K562 (cell line): ENCODE measurements around the gene KCNIP2. TPM values are rescaled to one million over a fixed set of nuclear protein-coding genes. Genes with fewer than 3 reads are reported as not detected.
A peak's percentile ranks its signal among the peaks of the same experiment; 100 is the strongest.

Experiments used
- BRD4 ChIP-seq: fragments of 200-600 bp; sonication (generic); IDR thresholded peaks from 2 replicates; pipeline ENCODE4 v1.6.1; 2017; ENCODE audit warnings: inconsistent platforms
- CCAR2 ChIP-seq: fragments of 200-400 bp; formaldehyde crosslinking; IDR thresholded peaks from 2 replicates; pipeline ENCODE4 v1.6.1; 2017; ENCODE audit warnings: mild to moderate bottlenecking, low read depth, low read length
- CHD1 ChIP-seq: fragments of 200-600 bp; sonication (generic); IDR thresholded peaks from one replicate; pipeline ENCODE4 v1.6.1; 2012; ENCODE audit warnings: mild to moderate bottlenecking, moderate library complexity, low read length, inconsistent platforms
- DPF2 ChIP-seq: fragments of 450-650 bp; IDR thresholded peaks from 2 replicates; pipeline ENCODE4 v1.6.1; 2016
- EGR1 ChIP-seq: fragments of 450-650 bp; conservative IDR thresholded peaks from 2 replicates; pipeline ENCODE4 v1.6.1; 2017; ENCODE audit warnings: mild to moderate bottlenecking
- HLTF ChIP-seq: fragments of 450-650 bp; IDR thresholded peaks from 2 replicates; pipeline ENCODE4 v1.6.1; 2016
- MAFK ChIP-seq: IDR thresholded peaks from 2 replicates; pipeline ENCODE4 v1.6.1; 2011; ENCODE audit warnings: low read length, improper control_type of control experiment
- NFIC ChIP-seq: fragments of 450-650 bp; IDR thresholded peaks from 2 replicates; pipeline ENCODE4 v1.6.1; 2017; ENCODE audit warnings: mild to moderate bottlenecking, inconsistent platforms
- NR4A1 ChIP-seq, 2 experiments: fragments of 250-450 bp in 1 of 2; fragments of 450-650 bp in 1 of 2; sonication (Bioruptor Pico) in 1 of 2; IDR thresholded peaks; 2 replicates each; pipeline versions ENCODE4 v1.4.0 to v1.6.1; 2016 to 2020; ENCODE audit warnings: mild to moderate bottlenecking in 2 of 2, missing compliant biosample characterization in 1 of 2, missing genetic modification characterization in 1 of 2, moderate library complexity in 1 of 2
- PCBP2 ChIP-seq: fragments of 200-400 bp; formaldehyde crosslinking; IDR thresholded peaks from 2 replicates; pipeline ENCODE4 v1.6.1; 2018; ENCODE audit warnings: low read length, low read depth, mild to moderate bottlenecking, moderate library complexity; ENCODE audit not compliant: poor library complexity, severe bottlenecking
- POU5F1 ChIP-seq: fragments of 150-350 bp; IDR thresholded peaks from 2 replicates; pipeline ENCODE4 v1.6.1; 2014; ENCODE audit warnings: borderline replicate concordance, low read length, low read depth, mild to moderate bottlenecking; ENCODE audit not compliant: partially characterized antibody
- PTBP1 ChIP-seq: fragments of 200-400 bp; formaldehyde crosslinking; IDR thresholded peaks from 2 replicates; pipeline ENCODE4 v1.6.1; 2017; ENCODE audit warnings: low read depth, low read length
- RAD51 ChIP-seq: fragments of 450-650 bp; IDR thresholded peaks from 2 replicates; pipeline ENCODE4 v1.7.1; 2016; ENCODE audit warnings: low read depth, mild to moderate bottlenecking, borderline replicate concordance
- TCF3 ChIP-seq: sonication (generic); formaldehyde crosslinking; IDR thresholded peaks from 2 replicates; pipeline ENCODE4 v1.4.0; 2020; ENCODE audit warnings: mild to moderate bottlenecking, missing genetic modification reagents
- TEAD2 ChIP-seq: fragments of 450-650 bp; IDR thresholded peaks from 2 replicates; pipeline ENCODE4 v1.6.1; 2016; ENCODE audit warnings: missing genetic modification characterization, control low read depth, missing compliant biosample characterization
- ZNF146 ChIP-seq: IDR thresholded peaks from one replicate; pipeline ENCODE4 v1.6.1; 2018; ENCODE audit warnings: missing compliant biosample characterization; ENCODE audit not compliant: unreplicated experiment
- polyA plus RNA-seq, 8 experiments: library from polyadenylated mRNA; depleted of rRNA in 4 of 8; stranded (reverse) in 5 of 8; unstranded in 3 of 8; fragments of >200 nt; fragmentation: Nextera tagmentation in 2 of 8; fragmentation: Illumina TruSeq in 1 of 8; extraction: Ambion mirVana in 2 of 8; extraction: Trizol in 1 of 8; gene quantifications; 2 replicates each; pipeline versions ENCODE4 v1.2.1 to v1.2.3, GENCODE V29; 2011 to 2014; ENCODE audit warnings: inconsistent platforms in 1 of 8, missing spikeins in 1 of 8
- total RNA-seq, 7 experiments: library from RNA; depleted of rRNA in 6 of 7; stranded (reverse); fragments of >200 nt in 6 of 7; fragmentation: Illumina TruSeq in 2 of 7; extraction: Trizol in 2 of 7; gene quantifications; 2 replicates each; pipeline versions ENCODE4 v1.2.1 to v1.2.3, GENCODE V29; 2011 to 2021; ENCODE audit warnings: low replicate concordance in 1 of 7
- TF ChIP-seq, protein P1 (sequence below): sonication (generic); formaldehyde crosslinking; IDR thresholded peaks from 2 replicates; pipeline ENCODE4 v1.8.0; 2023; ENCODE audit warnings: mild to moderate bottlenecking, missing genetic modification reagents
- TF ChIP-seq, protein P2 (sequence below): sonication (generic); formaldehyde crosslinking; IDR thresholded peaks from 2 replicates; pipeline ENCODE4 v1.8.0; 2022; ENCODE audit warnings: mild to moderate bottlenecking, low read depth, missing genetic modification reagents
- TF ChIP-seq, protein P3 (sequence below): fragments of 450-650 bp; IDR thresholded peaks from 2 replicates; pipeline ENCODE4 v1.6.1; 2017; ENCODE audit warnings: antibody characterized with exemption
- TF ChIP-seq, protein P4 (sequence below): IDR thresholded peaks from 2 replicates; pipeline ENCODE4 v1.6.1; 2016; ENCODE audit warnings: missing genetic modification characterization, missing compliant biosample characterization

KCNIP2 gene
- total and polyA plus RNA-seq, 9 of the 15 experiments (the other 6 are each of a cell fraction or from before 2014, with no cell fraction given): 2.5 to 7.6 (median 4.1) TPM

DNA sequence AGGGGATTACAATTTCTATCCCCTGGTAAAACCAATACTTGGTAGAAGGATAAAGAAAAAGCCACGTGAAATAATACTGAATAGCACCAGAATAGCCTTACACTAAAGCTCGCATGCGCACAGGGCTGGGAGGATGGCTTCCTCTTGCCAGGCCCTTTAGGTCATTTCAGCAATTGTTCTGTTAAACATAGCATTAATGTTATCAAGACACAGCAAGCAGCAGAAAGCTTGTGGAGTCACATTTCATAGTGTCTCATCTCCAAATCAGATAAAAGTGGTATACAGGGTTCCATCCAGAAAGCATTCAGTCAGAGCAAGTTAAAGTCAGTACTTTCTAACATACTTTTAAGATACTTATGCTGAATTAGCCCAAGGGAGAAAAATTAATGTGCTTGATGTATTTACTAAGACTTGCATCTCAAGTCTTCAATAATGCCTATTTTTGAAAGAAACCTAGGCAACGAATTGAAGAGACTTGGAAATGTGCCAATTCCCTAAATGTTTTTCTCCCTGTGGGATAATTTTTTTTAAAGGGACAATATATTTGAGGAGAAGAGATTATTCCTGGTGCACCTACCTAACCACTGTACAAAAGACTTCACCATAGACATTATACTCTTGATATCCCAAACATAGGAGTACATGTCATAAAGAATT is 46.1 kb downstream of the KCNIP2 start (continued):
- TF ChIP-seq, protein P1, sequence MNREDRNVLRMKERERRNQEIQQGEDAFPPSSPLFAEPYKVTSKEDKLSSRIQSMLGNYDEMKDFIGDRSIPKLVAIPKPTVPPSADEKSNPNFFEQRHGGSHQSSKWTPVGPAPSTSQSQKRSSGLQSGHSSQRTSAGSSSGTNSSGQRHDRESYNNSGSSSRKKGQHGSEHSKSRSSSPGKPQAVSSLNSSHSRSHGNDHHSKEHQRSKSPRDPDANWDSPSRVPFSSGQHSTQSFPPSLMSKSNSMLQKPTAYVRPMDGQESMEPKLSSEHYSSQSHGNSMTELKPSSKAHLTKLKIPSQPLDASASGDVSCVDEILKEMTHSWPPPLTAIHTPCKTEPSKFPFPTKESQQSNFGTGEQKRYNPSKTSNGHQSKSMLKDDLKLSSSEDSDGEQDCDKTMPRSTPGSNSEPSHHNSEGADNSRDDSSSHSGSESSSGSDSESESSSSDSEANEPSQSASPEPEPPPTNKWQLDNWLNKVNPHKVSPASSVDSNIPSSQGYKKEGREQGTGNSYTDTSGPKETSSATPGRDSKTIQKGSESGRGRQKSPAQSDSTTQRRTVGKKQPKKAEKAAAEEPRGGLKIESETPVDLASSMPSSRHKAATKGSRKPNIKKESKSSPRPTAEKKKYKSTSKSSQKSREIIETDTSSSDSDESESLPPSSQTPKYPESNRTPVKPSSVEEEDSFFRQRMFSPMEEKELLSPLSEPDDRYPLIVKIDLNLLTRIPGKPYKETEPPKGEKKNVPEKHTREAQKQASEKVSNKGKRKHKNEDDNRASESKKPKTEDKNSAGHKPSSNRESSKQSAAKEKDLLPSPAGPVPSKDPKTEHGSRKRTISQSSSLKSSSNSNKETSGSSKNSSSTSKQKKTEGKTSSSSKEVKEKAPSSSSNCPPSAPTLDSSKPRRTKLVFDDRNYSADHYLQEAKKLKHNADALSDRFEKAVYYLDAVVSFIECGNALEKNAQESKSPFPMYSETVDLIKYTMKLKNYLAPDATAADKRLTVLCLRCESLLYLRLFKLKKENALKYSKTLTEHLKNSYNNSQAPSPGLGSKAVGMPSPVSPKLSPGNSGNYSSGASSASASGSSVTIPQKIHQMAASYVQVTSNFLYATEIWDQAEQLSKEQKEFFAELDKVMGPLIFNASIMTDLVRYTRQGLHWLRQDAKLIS (CRISPR knock-in tag): no peak
- TF ChIP-seq NR4A1 (CRISPR knock-in tag; IDR thresholded peaks at IDR 0.05): no peak
- TF ChIP-seq NR4A1 (tag; IDR thresholded peaks at IDR 0.05): no peak
- TF ChIP-seq, protein P2, sequence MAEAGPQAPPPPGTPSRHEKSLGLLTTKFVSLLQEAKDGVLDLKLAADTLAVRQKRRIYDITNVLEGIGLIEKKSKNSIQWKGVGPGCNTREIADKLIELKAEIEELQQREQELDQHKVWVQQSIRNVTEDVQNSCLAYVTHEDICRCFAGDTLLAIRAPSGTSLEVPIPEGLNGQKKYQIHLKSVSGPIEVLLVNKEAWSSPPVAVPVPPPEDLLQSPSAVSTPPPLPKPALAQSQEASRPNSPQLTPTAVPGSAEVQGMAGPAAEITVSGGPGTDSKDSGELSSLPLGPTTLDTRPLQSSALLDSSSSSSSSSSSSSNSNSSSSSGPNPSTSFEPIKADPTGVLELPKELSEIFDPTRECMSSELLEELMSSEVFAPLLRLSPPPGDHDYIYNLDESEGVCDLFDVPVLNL (CRISPR knock-in tag): no peak
- no peak for TF ChIP-seq CCAR2
- TF ChIP-seq, protein P3, sequence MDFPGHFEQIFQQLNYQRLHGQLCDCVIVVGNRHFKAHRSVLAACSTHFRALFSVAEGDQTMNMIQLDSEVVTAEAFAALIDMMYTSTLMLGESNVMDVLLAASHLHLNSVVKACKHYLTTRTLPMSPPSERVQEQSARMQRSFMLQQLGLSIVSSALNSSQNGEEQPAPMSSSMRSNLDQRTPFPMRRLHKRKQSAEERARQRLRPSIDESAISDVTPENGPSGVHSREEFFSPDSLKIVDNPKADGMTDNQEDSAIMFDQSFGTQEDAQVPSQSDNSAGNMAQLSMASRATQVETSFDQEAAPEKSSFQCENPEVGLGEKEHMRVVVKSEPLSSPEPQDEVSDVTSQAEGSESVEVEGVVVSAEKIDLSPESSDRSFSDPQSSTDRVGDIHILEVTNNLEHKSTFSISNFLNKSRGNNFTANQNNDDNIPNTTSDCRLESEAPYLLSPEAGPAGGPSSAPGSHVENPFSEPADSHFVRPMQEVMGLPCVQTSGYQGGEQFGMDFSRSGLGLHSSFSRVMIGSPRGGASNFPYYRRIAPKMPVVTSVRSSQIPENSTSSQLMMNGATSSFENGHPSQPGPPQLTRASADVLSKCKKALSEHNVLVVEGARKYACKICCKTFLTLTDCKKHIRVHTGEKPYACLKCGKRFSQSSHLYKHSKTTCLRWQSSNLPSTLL: no peak
- TF ChIP-seq DPF2: peak; percentile 34; the same call in 1 of the 2 replicates
- no peak for TF ChIP-seq BRD4
- no peak for TF ChIP-seq ZNF146 (CRISPR knock-in tag)
- TF ChIP-seq HLTF: no peak
- TF ChIP-seq POU5F1: no peak
- TF ChIP-seq, protein P4, sequence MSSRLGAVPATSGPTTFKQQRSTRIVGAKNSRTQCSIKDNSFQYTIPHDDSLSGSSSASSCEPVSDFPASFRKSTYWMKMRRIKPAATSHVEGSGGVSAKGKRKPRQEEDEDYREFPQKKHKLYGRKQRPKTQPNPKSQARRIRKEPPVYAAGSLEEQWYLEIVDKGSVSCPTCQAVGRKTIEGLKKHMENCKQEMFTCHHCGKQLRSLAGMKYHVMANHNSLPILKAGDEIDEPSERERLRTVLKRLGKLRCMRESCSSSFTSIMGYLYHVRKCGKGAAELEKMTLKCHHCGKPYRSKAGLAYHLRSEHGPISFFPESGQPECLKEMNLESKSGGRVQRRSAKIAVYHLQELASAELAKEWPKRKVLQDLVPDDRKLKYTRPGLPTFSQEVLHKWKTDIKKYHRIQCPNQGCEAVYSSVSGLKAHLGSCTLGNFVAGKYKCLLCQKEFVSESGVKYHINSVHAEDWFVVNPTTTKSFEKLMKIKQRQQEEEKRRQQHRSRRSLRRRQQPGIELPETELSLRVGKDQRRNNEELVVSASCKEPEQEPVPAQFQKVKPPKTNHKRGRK (tag): no peak
- no peak for TF ChIP-seq CHD1
- no peak for TF ChIP-seq RAD51
- no peak for TF ChIP-seq PTBP1
- no peak for TF ChIP-seq TEAD2 (tag)
- peak; percentile 67 for TF ChIP-seq TCF3
- no peak for TF ChIP-seq MAFK
- peak; percentile 94 for TF ChIP-seq NFIC
- TF ChIP-seq PCBP2: no peak
- TF ChIP-seq EGR1: no peak
